ENCODE data around the gene CSF3. TPM values are rescaled to one million over a fixed set of nuclear protein-coding genes. Genes with fewer than 3 reads are reported as not detected.

The CSF3 gene
- polyA plus RNA-seq, 1 donor from 2014 or later = not detected

DNA sequence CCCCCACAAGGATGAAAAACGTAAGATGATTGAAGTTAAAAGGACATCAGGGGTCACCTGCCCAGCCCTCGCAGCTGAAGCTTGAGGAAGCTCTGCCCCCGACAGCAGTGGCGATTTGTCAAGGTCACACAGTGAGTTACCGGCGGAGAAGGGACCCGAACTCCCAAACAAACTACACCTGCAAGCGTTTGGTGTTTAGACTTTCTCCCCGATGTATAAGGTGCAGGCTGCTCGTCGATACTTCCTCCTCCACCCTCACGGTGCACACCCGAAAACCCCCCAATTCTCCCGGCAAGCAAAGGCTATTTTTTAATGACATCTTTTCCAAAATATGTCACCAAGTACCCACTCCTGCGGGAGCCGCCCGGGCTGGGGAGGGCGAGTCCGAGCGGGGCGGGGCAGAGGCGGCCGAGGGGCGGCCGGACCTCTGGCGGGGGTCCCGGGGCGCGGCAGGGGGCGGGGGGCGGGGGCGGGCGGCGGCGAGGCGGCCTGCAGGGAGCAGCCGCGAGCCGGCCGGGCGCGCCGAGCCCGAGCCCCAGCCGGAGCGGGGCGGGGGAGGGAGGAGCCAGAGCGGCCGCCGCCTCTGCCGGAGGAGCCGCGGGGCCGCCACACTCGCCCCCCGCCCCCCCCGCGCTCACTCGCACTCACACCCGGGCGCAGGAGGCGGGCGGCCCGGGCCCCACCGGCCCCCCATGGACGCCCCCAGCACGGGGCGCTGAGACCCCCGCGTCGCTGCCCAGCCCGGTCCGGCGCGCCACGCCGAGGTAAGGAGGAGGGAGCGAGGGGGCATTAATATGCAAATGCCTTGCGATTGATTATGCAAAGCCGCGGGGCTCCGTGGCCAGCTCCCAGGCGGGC is 47.3 kb downstream of the CSF3 start, which contains the start of gene THRA:
THRA (plus strand) TSS at position 637 of the 858 bp plus-strand sequence. CDS start 11,524 bp downstream, outside the sequence.
- H3F3A ChIP-seq (ENCODE audit: insufficient read depth, low read length, poor library complexity, severe bottlenecking) = no peaks in the 10 kb centered on the region
- no peaks in the 10 kb centered on the region for H3K36me3 ChIP-seq (ENCODE audit: insufficient read depth, low read length)
- peak within 1 kb of the TSS; percentile 54 for H3K4me2 ChIP-seq (ENCODE audit: low read length)
- peaks cover 21% of the 10 kb centered on the region for H3K79me2 ChIP-seq (replicated peaks; ENCODE audit: insufficient read depth, low read length)
- H4K20me1 ChIP-seq (ENCODE audit: insufficient read depth) = no peaks in the 10 kb centered on the region
- no peak for TF ChIP-seq EZH2 (IDR thresholded peaks at IDR 0.05; ENCODE audit: borderline replicate concordance, insufficient read depth, low read length, poor library complexity, severe bottlenecking)
- TF ChIP-seq, protein P1, sequence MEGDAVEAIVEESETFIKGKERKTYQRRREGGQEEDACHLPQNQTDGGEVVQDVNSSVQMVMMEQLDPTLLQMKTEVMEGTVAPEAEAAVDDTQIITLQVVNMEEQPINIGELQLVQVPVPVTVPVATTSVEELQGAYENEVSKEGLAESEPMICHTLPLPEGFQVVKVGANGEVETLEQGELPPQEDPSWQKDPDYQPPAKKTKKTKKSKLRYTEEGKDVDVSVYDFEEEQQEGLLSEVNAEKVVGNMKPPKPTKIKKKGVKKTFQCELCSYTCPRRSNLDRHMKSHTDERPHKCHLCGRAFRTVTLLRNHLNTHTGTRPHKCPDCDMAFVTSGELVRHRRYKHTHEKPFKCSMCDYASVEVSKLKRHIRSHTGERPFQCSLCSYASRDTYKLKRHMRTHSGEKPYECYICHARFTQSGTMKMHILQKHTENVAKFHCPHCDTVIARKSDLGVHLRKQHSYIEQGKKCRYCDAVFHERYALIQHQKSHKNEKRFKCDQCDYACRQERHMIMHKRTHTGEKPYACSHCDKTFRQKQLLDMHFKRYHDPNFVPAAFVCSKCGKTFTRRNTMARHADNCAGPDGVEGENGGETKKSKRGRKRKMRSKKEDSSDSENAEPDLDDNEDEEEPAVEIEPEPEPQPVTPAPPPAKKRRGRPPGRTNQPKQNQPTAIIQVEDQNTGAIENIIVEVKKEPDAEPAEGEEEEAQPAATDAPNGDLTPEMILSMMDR (IDR thresholded peaks at IDR 0.05; ENCODE audit: poor library complexity, severe bottlenecking) = no peak
- TF ChIP-seq POLR2AphosphoS5 (IDR thresholded peaks at IDR 0.05) = no peak
- no peak for TF ChIP-seq EP300 (conservative IDR thresholded peaks at IDR 0.05; ENCODE audit: poor library complexity, severe bottlenecking)
- peak; percentile 20 for TF ChIP-seq SMC3 (conservative IDR thresholded peaks at IDR 0.05; ENCODE audit: poor library complexity)
- no peak for TF ChIP-seq TAF1 (IDR thresholded peaks at IDR 0.05; ENCODE audit: low read depth)
- no peak for TF ChIP-seq MXI1 (conservative IDR thresholded peaks at IDR 0.05; ENCODE audit: poor library complexity, severe bottlenecking)
- TF ChIP-seq RAD21 (conservative IDR thresholded peaks at IDR 0.05) = peak; percentile 26
- TF ChIP-seq, protein P2, sequence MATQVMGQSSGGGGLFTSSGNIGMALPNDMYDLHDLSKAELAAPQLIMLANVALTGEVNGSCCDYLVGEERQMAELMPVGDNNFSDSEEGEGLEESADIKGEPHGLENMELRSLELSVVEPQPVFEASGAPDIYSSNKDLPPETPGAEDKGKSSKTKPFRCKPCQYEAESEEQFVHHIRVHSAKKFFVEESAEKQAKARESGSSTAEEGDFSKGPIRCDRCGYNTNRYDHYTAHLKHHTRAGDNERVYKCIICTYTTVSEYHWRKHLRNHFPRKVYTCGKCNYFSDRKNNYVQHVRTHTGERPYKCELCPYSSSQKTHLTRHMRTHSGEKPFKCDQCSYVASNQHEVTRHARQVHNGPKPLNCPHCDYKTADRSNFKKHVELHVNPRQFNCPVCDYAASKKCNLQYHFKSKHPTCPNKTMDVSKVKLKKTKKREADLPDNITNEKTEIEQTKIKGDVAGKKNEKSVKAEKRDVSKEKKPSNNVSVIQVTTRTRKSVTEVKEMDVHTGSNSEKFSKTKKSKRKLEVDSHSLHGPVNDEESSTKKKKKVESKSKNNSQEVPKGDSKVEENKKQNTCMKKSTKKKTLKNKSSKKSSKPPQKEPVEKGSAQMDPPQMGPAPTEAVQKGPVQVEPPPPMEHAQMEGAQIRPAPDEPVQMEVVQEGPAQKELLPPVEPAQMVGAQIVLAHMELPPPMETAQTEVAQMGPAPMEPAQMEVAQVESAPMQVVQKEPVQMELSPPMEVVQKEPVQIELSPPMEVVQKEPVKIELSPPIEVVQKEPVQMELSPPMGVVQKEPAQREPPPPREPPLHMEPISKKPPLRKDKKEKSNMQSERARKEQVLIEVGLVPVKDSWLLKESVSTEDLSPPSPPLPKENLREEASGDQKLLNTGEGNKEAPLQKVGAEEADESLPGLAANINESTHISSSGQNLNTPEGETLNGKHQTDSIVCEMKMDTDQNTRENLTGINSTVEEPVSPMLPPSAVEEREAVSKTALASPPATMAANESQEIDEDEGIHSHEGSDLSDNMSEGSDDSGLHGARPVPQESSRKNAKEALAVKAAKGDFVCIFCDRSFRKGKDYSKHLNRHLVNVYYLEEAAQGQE (IDR thresholded peaks at IDR 0.05; ENCODE audit: borderline replicate concordance) = no peak
- H3K9me2 ChIP-seq (ENCODE audit: insufficient read depth, low read length) = no peaks in the 10 kb centered on the region
- H3K27me3 ChIP-seq (ENCODE audit: insufficient read depth, low read depth, low read length) = no peaks in the 10 kb centered on the region
- peak within 1 kb of the TSS; percentile 93 for H3K9ac ChIP-seq (ENCODE audit: low read length)
- peak within 1 kb of the TSS; percentile 14 for H2AFZ ChIP-seq (ENCODE audit: low read depth, low read length)
- H3K27ac ChIP-seq (ENCODE audit: low read length) = peak within 1 kb of the TSS; percentile 87
- peak within 1 kb of the TSS; percentile 92 for H3K4me3 ChIP-seq (ENCODE audit: low read length)
- no peaks in the 10 kb centered on the region for H3K9me3 ChIP-seq (ENCODE audit: low read length)

DNA sequence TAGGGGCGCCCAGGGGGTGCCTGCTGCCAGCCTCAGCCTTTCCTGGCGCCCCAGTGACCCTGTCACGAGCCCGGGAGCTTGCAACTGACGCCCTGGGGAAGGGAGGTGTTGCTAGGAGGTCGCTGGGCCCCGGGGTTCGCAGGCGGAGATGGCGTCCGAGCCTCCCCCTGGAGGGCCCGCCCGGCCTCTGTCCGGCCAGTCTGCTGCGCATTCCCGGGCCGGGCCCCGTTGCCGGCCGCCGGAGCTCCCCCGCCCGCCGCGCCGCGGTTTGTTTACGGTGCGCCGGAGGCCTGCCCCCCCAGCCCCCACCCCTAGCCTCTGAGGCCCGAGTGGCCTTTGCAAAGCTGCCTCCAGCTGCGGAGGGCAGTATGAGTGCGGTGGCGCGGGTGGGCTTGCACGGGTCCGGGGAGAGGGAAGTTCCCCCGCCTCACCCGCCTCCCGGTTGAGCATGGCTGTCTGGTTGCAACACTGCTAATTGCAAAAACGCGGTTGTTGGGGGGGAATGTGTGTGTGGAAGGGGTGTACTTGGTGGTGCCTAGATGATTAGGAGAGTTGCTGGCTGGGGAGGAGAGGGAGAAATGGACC is 48.0 kb downstream of the CSF3 start:
- peak overlapping the region; percentile 14 for H2AFZ ChIP-seq (ENCODE audit: low read depth, low read length)
- no peaks in the 10 kb centered on the region for H3K27me3 ChIP-seq (ENCODE audit: insufficient read depth, low read depth, low read length)
- TF ChIP-seq TAF1 (IDR thresholded peaks at IDR 0.05; ENCODE audit: low read depth) (no peak), EZH2 (IDR thresholded peaks at IDR 0.05; ENCODE audit: borderline replicate concordance, insufficient read depth, low read length, poor library complexity, severe bottlenecking) (no peak), MXI1 (conservative IDR thresholded peaks at IDR 0.05; ENCODE audit: poor library complexity, severe bottlenecking) (peak; percentile 18), SMC3 (conservative IDR thresholded peaks at IDR 0.05; ENCODE audit: poor library complexity) (peak; percentile 6), POLR2AphosphoS5 (IDR thresholded peaks at IDR 0.05) (no peak)
- TF ChIP-seq, protein P2 (IDR thresholded peaks at IDR 0.05; ENCODE audit: borderline replicate concordance) = no peak
- TF ChIP-seq, protein P1 (IDR thresholded peaks at IDR 0.05; ENCODE audit: poor library complexity, severe bottlenecking) = no peak
- peak overlapping the region; percentile 93 for H3K9ac ChIP-seq (ENCODE audit: low read length)
- H3K36me3 ChIP-seq (ENCODE audit: insufficient read depth, low read length) = no peaks in the 10 kb centered on the region
- peak overlapping the region; percentile 54 for H3K4me2 ChIP-seq (ENCODE audit: low read length)
- H3F3A ChIP-seq (ENCODE audit: insufficient read depth, low read length, poor library complexity, severe bottlenecking) = no peaks in the 10 kb centered on the region
- no peaks in the 10 kb centered on the region for H4K20me1 ChIP-seq (ENCODE audit: insufficient read depth)
- no peaks in the 10 kb centered on the region for H3K9me3 ChIP-seq (ENCODE audit: low read length)
- peaks cover 22% of the 10 kb centered on the region for H3K79me2 ChIP-seq (replicated peaks; ENCODE audit: insufficient read depth, low read length)
- no peaks in the 10 kb centered on the region for H3K9me2 ChIP-seq (ENCODE audit: insufficient read depth, low read length)
- peak overlapping the region; percentile 87 for H3K27ac ChIP-seq (ENCODE audit: low read length)
- H3K4me3 ChIP-seq (ENCODE audit: low read length) = peak overlapping the region; percentile 92

All from neural cell (in vitro differentiated cells).